ENCODE measurements around the gene AGPS. TPM values are rescaled to one million over a fixed set of nuclear protein-coding genes. Genes with fewer than 3 reads are reported as not detected.

AGPS gene
- total and polyA plus RNA-seq, 2 of the 13 experiments (the other 11 are each of a cell fraction or from before 2014, with no cell fraction given) = 39.4 to 99.0 TPM

- no peak for DNase-seq (ENCODE audit: low spot score)
- no peak overlapping the region for H3K4me2 ChIP-seq (ENCODE audit: low read depth, low read length)
- POLR2A ChIA-PET = no interaction called here
These were observed 156.6 kb downstream of the AGPS start for GRCh38 chr2:177549171-177549570.

More at GRCh38 chr2:177549171-177549570, 156.6 kb downstream of the AGPS start:
- Histone ChIP-seq H3K27ac (ENCODE audit: extremely low read length, insufficient read depth, low read length) (no peak overlapping the region), H3K9me3 (ENCODE audit: low read length) (no peaks in the 10 kb centered on the region), H3K4me3 (replicated peaks in 1 of 3; ENCODE audit: insufficient read depth in 1 of 3, low read depth in 2 of 3, low read length in 3 of 3) (no peak overlapping the region), H3K79me2 (ENCODE audit: insufficient read depth, low read length) (no peaks in the 10 kb centered on the region), H3K4me1 (ENCODE audit: insufficient read depth, low read length) (peaks cover 15% of the 10 kb centered on the region), H3K27me3 (ENCODE audit: control insufficient read depth in 1 of 2, insufficient read depth in 2 of 2, low read length in 2 of 2) (no peaks in the 10 kb centered on the region; a peak in 1 of 5 replicates), H3K36me3 (replicated peaks in 1 of 2; ENCODE audit: control insufficient read depth in 1 of 2, insufficient read depth in 2 of 2, low read length in 2 of 2) (no peaks in the 10 kb centered on the region), H3K9ac (ENCODE audit: insufficient read depth, low read depth, low read length) (no peak overlapping the region), H4K20me1 (ENCODE audit: insufficient read depth, low read length) (no peaks in the 10 kb centered on the region), H2AFZ (ENCODE audit: low read length) (no peak overlapping the region)
- ATAC-seq (no peak), FAIRE-seq (no peak)
- CTCF ChIA-PET (ENCODE audit: low intra/inter-chr PET ratio, low total read pairs) = no interaction called here
- no peak for TF ChIP-seq NFYB (CRISPR knock-in tag; IDR thresholded peaks at IDR 0.05)
- TF ChIP-seq CTCF (CRISPR knock-in tag; IDR thresholded peaks at IDR 0.05) = no peak
- TF ChIP-seq TAF15 (IDR thresholded peaks at IDR 0.05; ENCODE audit: low read depth, low read length, poor library complexity, severe bottlenecking) = no peak
- TF ChIP-seq ZNF441 (CRISPR knock-in tag; IDR thresholded peaks at IDR 0.05; ENCODE audit: borderline replicate concordance) = no peak
- intact Hi-C loops (cut with micrococcal nuclease; ENCODE audit: unreplicated experiment) = no loop called here
- BruUV-seq (replicated peaks) = no TSS peak
- in situ Hi-C loops (cut with HindIII; ENCODE audit: extremely low pct_ligation_motif_present, low pct_unique_long_range_greater_than_20kb) = no loop called here
